Sciatic nerve (tissue), 2 donors: ENCODE measurements around the gene TBL2. TPM values are rescaled to one million over a fixed set of nuclear protein-coding genes. Genes with fewer than 3 reads are reported as not detected.
"Not testable (repeated sequence)": the region's sequence is repeated elsewhere in the genome, so short reads cannot be mapped to it uniquely, and the experiment has no call there.

ENCODE experiments used
- ATAC-seq: fragments of 200-7000 bp; cut with Tn5 transposase; one replicate; pipeline ENCODE4 v1.9.1; 2020; ENCODE audit warnings: mild to moderate bottlenecking, moderate library complexity
- DNase-seq: peaks from one replicate; pipeline ENCODE4 v3.0.0-alpha.2; 2020; ENCODE audit warnings: low spot score
- intact Hi-C: fragments of 100-400 bp; cut with DNase I; formaldehyde crosslinking; loops from one replicate; pipeline ENCODE4 v1.14.2; 2022
- total RNA-seq: library from RNA; stranded (reverse); fragmentation: NEBNext Ultra II Directional; extraction: Animal tissue kit (Norgen Biotek cat#: 25700); gene quantifications from one replicate; pipeline ENCODE4 v1.2.1, GENCODE V29; 2021
- donor health status: DM: no; HTN: no; CAD: no.
- donor health status: DM: no; HTN: no; CAD: no.

TBL2 gene
- total RNA-seq, 1 donor from 2014 or later = 27.1 TPM

DNA sequence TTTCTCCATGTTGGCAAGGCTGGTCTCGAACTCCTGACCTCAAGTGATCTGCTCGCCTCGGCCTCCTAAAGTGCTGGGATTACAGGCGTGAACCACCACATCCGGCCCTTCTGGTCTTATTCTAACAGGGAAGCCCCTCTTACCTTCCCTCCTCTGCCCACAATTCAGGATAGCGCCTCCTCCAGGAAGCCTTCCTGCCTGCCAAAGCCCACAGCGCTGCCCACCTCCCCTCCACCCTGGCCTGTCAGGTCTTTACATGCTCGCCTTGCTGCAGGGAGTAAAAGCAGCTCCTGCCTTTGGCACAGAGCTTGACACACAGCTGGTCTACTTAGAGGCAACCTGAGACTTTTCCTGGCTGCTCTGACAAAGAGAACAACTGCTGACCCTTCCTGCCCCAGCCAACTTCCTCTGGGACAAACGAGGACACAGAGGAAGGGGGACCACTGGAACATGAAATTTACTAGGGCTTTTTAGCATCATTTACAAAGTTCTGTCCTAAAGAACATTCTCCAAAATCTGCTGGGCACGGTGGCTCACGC, 32.7 kb upstream of the TBL2 start:
- ATAC-seq (no peak), DNase-seq (no peak)
- intact Hi-C loops = loop anchor here (5.0 kb wide), 1 partner anchor 56 kb away; the partner anchor contains the start of gene VPS37D

DNA sequence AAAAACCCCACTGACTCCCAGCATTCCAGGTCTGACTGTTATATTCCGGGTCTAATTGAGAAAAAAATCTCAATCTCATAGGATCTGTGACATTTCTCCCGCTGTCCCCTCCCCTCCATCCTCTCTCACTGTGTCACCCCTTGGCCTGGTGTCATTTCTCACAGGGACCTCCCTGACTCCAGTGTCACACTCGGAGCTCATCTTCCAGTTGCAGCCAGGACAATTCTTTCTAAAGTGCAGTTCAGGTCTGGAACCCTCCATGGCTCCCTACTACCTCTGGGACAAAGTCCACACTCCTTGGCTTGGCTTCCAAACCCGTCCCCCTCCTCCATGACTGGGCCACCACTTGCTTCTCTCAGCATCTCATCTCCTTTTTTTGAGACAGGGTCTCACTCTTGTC, 31.7 kb upstream of the TBL2 start:
- intact Hi-C loops = loop anchor here (5.0 kb wide), 1 partner anchor 57 kb away; the partner anchor contains the start of gene VPS37D
- ATAC-seq (no peak), DNase-seq (no peak)

DNA sequence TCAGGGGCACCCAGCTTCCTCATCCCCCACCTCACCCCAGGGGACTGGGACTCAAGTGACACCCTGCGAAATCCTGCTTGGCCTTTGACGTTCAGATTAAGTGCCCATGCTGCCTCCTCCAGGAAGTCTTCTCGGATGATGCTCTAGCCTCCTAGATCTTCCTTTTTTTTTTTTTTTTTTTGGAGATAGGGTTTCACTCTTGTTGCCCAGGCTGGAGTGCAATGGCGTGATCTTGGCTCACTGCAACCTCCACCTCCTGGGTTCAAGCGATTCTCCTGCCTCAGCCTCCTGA, 29.3 kb upstream of the TBL2 start:
- not testable (repeated sequence) for DNase-seq, ATAC-seq
- intact Hi-C loops = loop anchor here (5.0 kb wide), 1 partner anchor 120 kb away; no protein-coding TSS in a partner anchor

DNA sequence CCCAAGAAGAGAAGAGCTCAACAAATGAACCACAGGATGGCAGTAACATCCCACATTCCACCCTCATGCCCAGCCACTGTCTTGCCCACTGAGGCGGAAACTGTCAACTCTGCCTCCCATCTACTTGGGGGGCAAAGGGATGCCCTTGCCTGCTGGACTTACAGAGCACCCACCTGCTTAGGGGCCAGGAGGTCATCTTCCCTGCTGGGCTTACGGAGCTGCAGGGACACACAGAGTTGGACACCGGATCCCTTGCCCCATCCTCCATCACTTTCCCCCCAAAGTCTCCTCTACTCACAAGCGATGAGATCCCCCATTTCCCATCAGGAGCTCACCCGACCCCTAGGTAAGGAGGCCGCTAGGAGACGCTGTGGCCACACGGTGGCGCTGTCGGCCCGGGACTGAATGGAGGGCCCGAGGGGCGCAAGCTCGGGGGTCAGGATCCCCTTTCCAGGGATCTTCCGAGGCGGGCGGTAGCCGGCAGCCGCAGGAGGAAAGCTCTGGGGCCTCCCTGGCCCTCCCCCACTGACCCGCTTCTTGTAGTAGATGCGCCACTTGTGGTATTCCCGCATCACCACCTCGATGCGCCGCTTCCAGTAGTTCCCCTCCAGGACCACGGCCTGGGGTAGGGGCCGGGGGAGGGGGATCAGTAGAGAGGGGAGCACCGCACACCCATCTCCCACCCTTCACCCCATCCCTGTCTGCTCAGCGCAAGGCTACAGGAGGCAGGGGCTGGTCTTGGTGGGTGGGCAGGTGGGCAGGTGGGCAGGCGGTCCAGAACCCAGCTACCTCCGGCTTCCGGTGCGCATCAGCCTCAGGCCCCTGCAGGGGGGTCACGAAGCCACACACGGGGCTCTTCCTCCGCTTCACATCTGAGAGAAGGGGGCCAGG, 28.7 kb upstream of the TBL2 start:
- DNase-seq = peak; percentile 77
- peak; percentile 77 for ATAC-seq
- intact Hi-C loops = loop anchor here (5.0 kb wide), 1 partner anchor 120 kb away; no protein-coding TSS in a partner anchor

DNA sequence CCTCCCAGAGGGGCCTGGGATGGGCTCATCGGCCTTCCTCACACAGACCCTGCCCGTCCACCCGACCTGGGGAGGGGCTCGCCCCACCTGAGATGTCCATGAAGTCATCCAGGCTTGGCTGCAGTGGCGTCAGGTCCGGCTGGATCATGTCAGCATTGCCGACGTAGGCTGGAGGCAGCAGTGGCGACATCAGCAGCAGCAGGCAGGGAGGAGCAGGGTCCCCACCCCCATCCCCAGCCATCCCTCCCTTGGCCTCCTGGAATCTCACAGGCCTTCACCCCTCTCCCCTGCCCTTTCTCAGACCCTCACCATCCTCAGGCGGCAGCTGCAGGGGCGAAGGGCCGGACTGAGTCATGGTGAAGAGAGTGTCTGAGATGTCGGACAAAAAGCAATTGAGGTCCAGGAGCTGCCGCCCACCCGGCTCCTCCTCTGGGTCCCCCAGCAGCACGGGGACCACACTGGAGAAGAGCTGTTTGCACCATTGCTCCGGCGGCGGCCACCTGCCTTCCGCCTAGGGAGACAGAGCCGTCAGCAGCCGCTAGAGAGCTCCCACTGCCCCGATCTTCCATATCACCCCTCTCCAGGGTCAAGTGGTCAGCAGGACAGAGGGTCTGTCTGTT, 27.3 kb upstream of the TBL2 start:
- intact Hi-C loops = loop anchor here (5.0 kb wide), 1 partner anchor 122 kb away; no protein-coding TSS in a partner anchor
- DNase-seq (no peak), ATAC-seq (no peak)

DNA sequence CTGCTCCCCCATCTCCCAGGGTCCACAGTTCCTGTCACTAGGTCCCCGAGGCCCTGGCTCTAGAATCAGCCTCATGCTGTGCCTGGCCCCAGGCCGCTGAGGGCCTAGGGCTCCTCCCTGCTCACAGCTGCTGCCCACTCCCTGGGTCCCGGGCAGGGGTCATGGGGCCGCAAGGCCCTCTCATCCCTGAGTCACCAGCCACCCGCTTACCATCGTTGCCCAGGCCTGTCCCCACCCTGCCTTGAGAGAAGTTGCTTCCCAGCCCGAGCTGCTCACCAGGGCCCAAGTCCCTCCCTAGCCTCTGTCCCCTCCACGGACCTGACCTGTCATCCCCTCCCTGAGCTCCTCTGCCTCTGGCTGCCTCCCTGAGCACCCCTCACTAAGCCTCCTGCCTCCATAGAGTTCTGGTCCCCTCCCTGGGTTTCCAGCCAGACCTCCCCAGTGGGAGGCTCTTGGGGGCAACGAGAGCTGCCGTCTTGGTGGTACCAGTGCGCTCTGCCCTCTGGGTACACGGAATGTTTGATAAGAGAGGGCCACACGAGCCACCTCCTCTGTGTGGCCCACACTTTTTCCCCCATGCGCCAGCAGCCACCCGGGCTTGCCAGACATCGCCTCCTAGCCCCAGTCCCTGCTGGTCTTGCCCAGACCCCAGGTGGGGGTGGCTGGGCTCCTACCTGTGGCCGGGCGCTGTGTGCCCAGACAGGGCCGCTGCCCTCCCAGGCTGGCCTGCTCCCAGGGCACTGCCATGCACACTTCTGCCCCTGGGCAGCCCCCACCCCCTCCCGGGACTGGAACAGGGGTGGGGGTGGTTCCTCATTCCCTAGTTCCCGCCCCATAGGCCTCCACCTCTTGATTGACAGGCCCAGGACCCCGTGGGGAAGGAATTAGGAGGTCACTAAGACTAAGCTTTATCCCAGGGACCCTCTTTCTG, 24.6 kb upstream of the TBL2 start:
- intact Hi-C loops = no loop called here
- ATAC-seq (no peak), DNase-seq (no peak)

DNA sequence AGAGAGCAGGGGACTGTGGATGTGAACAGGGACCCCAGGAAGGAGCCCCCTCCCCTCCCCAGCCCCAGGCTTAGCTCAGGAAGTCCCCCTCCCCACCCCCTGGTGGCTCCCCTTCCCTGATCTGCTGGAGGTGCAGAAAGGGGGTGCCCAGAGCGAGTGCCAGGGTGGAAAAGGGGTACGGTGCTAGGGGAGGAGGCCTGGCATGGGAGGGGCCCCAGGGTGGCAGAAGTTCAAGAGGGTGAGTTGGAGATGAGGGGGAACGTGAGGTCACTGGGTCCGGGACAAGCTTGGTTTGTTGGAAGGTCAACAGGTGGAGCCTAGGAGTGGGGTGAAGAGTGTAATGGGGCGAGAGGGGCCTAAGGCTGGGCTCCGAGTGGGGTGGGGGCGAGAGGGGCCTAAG, 21.5 kb upstream of the TBL2 start:
- DNase-seq (no peak), ATAC-seq (no peak)
- intact Hi-C loops = no loop called here

DNA sequence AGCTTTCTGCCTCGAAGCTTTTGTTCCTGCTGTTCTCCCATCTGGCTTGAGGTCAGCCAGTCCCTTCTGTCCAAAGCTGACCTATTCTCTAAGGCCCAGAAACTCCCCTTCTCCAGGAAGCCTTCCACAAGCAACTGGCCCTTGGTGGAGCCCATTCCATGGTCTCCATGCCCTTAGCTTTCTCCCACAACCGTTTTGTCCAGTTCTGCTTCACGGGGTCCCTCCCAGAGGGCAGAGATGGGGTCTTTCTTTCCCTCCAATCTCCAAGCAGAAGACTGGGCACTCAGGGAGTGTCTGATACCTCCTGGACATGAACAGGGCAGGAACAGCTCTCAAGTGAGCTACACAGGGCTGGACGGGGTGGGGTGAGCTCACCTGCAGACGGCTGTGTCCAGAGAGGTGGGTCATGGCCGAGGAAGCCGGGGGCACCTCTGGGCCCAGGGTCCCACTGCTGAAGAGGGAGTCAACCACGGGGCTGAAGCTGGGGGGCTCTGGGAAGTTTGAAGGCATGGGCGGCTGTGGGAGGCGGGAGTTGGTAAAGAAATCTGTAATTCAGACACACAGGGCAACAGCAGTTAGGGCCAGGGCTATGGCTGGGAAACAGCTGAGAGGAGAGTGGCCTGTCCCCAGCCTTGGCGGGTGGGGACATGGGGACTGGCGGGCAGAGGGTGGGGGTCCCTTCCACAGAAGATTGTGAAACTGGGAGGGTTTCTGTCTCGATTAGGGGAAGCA, 20.9 kb upstream of the TBL2 start:
- intact Hi-C loops = no loop called here

DNA sequence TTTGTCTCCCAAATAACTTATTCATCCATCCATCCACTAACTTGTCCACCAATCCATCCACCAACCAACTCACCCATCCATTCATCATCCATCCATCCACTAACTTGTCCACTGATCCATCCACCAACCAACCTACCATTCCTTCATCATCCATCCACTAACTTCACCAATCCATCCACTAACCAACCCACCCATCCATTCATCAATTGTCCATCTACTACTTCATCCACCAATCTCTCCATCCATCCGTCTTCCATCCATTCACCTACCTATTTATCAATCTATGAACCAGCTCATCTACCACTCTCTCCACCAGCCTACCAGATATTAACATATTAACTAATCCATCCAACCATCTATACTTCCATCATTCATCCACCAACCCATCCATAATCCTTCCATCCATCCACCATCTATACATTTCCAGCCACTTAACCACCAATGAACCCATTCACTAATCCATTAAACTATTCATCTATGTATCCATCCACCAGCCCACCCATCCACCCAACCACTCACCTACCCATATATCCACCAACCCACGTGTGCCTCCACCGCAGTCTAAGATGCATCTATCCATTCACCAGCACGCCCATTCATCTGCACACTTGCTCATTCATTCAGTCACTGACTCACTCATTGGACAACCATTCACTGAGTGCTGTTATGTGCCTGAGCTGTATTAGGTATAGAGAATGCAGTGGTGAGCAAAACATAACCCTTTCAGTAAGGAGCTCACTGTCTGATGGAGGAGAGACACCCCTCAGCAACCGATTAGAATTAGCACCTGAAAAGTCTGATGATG, 19.8 kb upstream of the TBL2 start:
- intact Hi-C loops = no loop called here

More for the DNA sequence above, 20.9 kb upstream of the TBL2 start:
- no peak for DNase-seq
- no peak for ATAC-seq

DNA sequence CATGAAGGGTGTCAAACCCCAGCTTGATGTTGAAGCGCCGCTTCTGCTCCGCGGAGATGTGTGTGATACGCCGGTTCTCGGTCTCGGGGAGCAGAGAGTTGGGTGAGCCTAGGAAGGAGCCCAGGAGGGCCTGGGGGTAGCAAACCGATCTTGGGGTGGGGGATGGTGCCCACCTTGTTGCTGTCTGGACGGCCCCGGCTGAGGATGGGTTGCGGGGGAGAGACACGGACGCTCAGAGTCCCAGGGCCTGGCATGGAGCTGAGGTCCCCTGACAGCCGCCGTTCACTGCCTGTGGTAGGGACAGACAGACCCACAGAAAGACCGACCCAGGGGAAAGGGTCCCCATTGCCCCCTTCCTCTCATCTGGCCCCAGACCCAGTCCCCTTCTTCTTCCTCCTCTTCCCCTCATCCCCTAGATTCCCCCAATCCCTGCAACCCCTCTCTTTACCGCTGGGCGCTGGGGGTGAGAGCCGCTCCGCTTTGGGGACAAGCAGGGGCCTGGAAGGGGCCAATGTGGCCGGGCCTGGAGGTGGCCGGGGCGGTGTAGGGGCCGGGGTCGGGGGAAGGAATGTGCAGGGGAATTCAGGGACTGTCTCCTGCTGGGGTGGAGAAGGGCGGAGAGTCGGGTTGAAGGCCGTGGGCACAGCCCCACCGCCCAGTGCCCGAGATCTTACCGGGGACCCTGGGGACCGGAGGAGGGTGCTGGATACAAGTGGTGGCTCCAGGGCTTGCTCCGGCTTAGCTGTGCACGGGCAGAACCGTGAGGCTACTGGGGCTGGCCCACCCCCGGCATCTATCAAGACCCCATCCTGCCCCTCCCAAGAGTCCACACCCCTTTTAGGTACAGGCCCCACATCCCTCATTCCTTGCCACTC, 18.0 kb upstream of the TBL2 start:
- no peak for DNase-seq
- intact Hi-C loops = no loop called here
- ATAC-seq = no peak

More for the DNA sequence above, 19.8 kb upstream of the TBL2 start:
- no peak for DNase-seq
- no peak for ATAC-seq

DNA sequence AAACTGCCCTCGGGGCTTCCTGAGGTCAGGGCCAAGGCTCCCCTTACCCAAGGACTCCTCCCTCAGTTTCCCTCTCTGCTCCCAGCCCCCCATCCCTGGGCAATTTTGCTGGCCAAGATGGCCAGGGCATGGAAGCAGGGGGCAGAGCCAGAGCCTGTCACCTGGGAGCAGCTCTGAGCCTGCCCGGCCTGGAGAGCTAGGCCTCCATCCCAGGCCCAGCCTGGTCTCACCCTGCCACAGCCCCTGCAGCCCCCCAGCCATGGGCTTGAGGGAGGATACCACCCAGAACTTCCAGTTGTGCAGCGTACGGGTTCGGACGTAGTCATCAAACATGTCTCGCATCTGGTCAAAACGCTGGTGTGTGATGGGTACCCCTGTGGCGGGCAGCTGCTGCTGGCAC, 17.0 kb upstream of the TBL2 start:
- intact Hi-C loops = loop anchor here (1.0 kb wide), 1 partner anchor 31 kb away; no protein-coding TSS in a partner anchor
- no peak for ATAC-seq
- DNase-seq = no peak

DNA sequence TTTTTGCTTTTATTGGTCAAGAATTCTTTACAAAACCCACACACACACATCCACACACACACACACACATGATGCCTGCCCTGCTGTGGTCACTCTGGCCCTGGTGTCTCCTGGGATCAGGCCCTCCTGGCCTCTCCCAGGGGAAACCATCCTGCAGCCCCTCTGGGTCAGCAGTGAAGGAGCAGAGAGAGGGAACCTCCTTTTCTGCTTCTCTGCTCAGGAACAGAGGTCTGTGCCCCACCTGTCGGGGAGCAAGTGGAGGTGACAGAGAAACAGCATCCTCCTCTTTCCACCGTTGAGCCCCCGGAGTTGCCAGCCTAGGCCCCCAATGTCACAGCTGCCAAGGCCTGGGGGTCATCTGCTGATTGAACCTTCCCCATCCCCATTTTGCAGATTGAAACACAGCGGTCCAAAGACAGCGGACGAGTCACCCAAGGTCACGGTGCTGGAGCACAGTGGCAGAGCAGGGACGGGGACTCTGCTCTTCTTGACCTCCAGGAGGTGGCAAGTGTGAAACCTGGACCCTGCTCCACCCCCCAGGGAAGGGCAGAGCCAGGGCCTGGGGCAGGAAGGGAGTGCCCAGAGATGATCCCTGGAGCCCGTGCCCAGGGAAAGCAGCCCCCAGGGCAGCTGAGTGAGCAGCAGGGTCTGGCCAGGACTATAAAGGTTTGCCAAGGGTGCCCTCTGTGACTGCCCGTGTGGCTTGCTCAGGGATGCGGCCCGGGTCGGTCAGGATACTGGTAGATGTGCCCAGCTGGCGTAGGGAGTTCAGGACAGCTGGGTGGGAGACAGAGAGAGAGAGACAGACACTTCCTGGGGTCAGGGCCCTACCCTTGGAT, 15.0 kb upstream of the TBL2 start:
- intact Hi-C loops = no loop called here

DNA sequence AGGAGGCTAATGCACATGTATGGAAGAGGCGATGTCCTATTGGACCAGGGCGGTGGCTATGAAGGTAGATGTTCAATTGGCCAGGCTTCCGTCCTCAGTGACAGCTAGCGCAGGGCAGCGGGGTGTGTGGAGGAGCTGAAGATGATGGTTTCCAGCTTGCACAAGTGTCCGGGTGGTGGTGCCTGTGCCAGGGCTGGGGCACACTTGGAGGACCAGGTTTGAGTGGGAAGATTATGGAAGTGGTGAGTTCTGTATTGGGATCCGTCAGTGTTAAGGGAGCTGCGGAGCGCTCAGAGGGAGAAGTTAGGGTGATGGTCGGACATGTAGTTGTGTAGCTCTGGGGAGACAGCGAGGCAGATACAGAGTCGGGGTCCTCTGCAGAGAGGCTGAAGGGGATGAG, 8.5 kb upstream of the TBL2 start:
- intact Hi-C loops = no loop called here
- ATAC-seq = no peak
- no peak for DNase-seq

More for the DNA sequence above, 15.0 kb upstream of the TBL2 start:
- ATAC-seq = peak; percentile 11
- no peak for DNase-seq

DNA sequence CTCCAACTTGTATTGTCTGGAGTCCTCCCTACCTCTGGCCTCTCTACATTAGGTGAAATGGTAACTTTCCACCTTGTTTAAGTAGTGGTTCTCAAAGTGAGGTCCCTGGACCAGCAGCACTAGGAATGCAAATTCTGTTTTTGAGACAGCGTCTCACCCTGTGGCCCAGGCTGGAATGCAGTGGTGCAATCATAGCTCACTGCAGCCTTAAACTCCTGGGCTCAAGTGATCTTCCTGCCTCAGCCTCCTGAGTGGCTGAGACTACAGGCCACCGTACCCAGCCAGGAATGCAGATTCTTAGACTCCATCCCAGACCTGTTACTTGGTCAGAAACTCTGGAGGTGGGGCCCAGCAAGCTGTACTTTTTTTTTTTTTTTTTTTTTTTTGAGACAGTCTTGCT, 6.8 kb upstream of the TBL2 start:
- ATAC-seq (no peak), DNase-seq (no peak)
- intact Hi-C loops = no loop called here

DNA sequence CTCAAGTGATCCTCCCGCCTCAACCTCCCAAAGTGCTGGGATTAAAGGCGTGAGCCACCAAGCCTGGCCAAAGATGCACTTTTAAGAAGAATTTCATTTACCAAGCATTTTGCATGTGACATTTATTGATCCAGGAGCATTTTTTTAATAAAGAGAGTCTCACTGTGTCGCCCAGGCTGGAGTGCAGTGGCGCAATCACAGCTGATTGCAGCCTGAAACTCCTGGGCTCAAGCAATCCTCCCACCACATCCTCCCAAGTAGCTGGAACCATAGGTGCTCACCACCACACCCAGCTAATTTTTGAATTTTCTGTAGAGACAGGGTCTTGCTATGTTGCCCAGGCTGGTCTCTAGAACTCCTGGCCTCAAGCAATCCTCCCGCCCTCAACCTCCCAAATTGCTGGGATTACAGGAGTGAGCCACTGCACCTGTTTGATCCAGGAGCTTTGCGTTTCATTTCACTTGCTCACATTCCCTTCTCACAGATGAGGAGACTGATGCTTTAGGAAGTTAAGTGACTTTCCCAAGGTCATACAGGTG, 4.4 kb upstream of the TBL2 start:
- intact Hi-C loops = no loop called here
- ATAC-seq (no peak), DNase-seq (no peak)
